Progenitor cell of endocrine pancreas (in vitro differentiated cells): ENCODE data around the gene CLEC16A. TPM values are rescaled to one million over a fixed set of nuclear protein-coding genes. Genes with fewer than 3 reads are reported as not detected.

Experiments used
- DNase-seq: peaks from one replicate; pipeline ENCODE4 v3.0.0; 2021; ENCODE audit warnings: low spot score; ENCODE audit not compliant: unreplicated experiment
- H3K27ac Mint-ChIP-seq: 2 replicates; pipeline ENCODE4 v1.8.0; 2021; ENCODE audit warnings: mild to moderate bottlenecking, moderate library complexity, mixed read lengths
- H3K27me3 Mint-ChIP-seq: 2 replicates; pipeline ENCODE4 v1.8.0; 2021; ENCODE audit warnings: mixed read lengths
- H3K36me3 Mint-ChIP-seq: 2 replicates; pipeline ENCODE4 v1.8.0; 2022; ENCODE audit warnings: mixed read lengths; ENCODE audit not compliant: insufficient read depth
- H3K4me1 Mint-ChIP-seq: 2 replicates; pipeline ENCODE4 v1.8.0; 2021; ENCODE audit warnings: low read depth, mixed read lengths
- H3K4me3 Mint-ChIP-seq: 2 replicates; pipeline ENCODE4 v1.8.0; 2021; ENCODE audit warnings: low read depth, mild to moderate bottlenecking, moderate library complexity, mixed read lengths
- H3K9me3 Mint-ChIP-seq: 2 replicates; pipeline ENCODE4 v1.8.0; 2021; ENCODE audit warnings: low read depth, mixed read lengths
- total RNA-seq: library from RNA; stranded (reverse); gene quantifications from 2 replicates; pipeline ENCODE4 v1.2.1, GENCODE V29; 2021
- TF ChIP-seq, protein P1 (sequence below): fragments of 200-600 bp; sonication (generic); IDR thresholded peaks from one replicate; pipeline ENCODE4 v1.5.0; 2021; ENCODE audit warnings: antibody characterized with exemption, mild to moderate bottlenecking; ENCODE audit not compliant: unreplicated experiment

Gene CLEC16A
- total RNA-seq, 1 donor from 2014 or later, result 34.3 TPM

DNA sequence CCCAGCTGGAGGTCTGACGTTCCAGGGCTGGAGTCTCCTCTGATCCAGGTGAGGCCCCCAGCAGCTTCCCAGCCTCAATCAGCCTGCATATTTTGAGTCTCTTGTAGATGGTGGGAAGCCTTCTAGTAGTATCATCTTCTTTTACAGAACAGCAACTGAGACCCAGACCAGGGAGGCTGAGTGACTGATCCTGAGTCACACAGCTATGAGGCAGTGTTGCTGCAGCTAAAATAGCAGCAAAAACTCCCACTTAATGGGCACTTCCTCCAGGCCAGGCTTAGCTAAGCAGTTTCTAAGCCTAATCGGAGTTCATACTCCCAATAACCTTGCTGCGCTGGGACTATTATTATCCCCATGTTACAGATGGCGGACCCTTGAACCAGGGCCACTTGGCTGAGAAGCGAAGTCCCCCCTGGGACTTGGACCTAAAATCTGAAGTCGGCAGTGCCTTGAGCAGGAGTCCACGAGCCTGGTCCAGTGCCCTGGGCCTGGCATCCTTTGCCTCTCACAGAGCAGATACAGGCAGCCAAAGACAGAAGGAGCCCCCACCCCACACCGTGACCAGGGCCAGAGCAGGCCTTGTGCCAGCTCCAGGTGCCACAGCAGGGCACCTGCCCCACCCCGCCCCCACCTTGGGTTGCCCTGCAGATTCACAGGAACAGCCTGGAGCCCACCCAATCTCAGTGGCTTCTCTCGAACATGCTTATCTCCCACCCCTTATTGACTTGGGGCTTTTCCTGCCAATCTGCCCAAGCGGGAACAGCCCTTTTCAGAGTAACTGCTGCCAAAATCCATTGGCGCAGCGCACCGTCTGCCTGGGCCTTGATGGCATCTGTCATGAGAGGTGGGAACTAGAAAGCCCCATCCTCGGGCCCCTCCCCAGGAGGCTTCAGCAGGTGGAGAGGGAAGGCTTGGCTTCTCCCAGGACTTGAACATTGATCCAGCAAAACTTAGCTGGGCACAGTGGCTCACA lies 246.5 kb downstream of the CLEC16A start:
- Mint-ChIP-seq H3K4me3 (no peak overlapping the region), H3K9me3 (no peaks in the 10 kb centered on the region), H3K4me1 (no peaks in the 10 kb centered on the region), H3K27me3 (peaks cover 7% of the 10 kb centered on the region), H3K27ac (no peak overlapping the region), H3K36me3 (no peaks in the 10 kb centered on the region)
- TF ChIP-seq, protein P1, sequence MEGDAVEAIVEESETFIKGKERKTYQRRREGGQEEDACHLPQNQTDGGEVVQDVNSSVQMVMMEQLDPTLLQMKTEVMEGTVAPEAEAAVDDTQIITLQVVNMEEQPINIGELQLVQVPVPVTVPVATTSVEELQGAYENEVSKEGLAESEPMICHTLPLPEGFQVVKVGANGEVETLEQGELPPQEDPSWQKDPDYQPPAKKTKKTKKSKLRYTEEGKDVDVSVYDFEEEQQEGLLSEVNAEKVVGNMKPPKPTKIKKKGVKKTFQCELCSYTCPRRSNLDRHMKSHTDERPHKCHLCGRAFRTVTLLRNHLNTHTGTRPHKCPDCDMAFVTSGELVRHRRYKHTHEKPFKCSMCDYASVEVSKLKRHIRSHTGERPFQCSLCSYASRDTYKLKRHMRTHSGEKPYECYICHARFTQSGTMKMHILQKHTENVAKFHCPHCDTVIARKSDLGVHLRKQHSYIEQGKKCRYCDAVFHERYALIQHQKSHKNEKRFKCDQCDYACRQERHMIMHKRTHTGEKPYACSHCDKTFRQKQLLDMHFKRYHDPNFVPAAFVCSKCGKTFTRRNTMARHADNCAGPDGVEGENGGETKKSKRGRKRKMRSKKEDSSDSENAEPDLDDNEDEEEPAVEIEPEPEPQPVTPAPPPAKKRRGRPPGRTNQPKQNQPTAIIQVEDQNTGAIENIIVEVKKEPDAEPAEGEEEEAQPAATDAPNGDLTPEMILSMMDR, result no peak
- DNase-seq, result no peak

GRCh38 chr16:11191665-11192064 lies 247.3 kb downstream of the CLEC16A start:
- H3K4me3 Mint-ChIP-seq, result no peak overlapping the region
- H3K9me3 Mint-ChIP-seq, result no peaks in the 10 kb centered on the region
- H3K36me3 Mint-ChIP-seq, result no peaks in the 10 kb centered on the region
- DNase-seq, result no peak
- H3K27ac Mint-ChIP-seq, result no peak overlapping the region
- H3K4me1 Mint-ChIP-seq, result no peaks in the 10 kb centered on the region
- TF ChIP-seq, protein P1, result no peak
- H3K27me3 Mint-ChIP-seq, result peaks cover 7% of the 10 kb centered on the region

DNA sequence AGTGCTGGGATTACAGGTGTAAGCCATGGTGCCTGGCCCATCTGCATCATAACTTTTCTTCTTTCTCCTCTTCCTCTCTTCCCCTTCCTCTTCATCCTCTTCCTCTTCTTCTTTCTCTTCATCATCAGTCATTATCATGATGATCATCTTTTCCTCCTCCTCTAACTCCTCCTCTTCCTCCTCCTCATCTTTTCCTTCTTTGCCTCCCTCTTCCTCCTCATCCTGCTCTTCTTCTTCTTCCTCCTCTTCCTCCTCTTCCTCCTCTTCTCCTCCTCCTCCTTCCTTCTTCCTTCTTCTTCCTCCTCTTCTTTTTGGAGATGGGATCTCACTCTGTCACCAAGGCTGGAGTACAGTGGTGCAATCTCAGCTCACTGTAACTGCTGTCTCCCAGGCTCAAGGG lies 249.1 kb downstream of the CLEC16A start:
- TF ChIP-seq, protein P1, result no peak
- H3K36me3 Mint-ChIP-seq, result no peaks in the 10 kb centered on the region
- no peak for DNase-seq

DNA sequence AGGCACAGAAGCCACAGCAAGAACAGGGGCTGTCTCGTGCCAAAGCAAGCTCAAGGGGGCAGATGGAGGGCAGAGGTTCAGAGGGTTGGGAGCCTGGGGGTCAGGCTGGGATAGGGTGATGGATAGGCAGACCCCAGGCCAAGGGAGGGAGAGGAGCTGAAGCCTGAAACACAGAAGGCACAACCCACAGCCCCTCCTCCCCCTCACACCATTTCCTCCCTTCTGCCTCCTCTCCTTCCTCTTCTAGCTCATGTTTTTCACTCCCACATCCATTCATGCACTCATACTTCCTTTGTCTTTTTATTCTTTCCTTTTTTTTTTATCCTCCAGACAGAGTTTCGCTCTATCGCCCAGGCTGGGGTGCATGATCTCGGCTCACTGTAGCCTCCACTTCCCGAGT lies 250.5 kb downstream of the CLEC16A start:
- no peak for DNase-seq
- peaks cover 16% of the 10 kb centered on the region for H3K27me3 Mint-ChIP-seq
- no peak overlapping the region for H3K27ac Mint-ChIP-seq
- TF ChIP-seq, protein P1, result no peak
- H3K4me3 Mint-ChIP-seq, result no peak overlapping the region
- H3K9me3 Mint-ChIP-seq, result no peaks in the 10 kb centered on the region
- H3K36me3 Mint-ChIP-seq, result no peaks in the 10 kb centered on the region
- H3K4me1 Mint-ChIP-seq, result peaks cover 5% of the 10 kb centered on the region

More for the DNA sequence above, 249.1 kb downstream of the CLEC16A start:
- H3K9me3 Mint-ChIP-seq, result no peaks in the 10 kb centered on the region
- no peaks in the 10 kb centered on the region for H3K4me1 Mint-ChIP-seq
- H3K27ac Mint-ChIP-seq, result no peak overlapping the region
- peaks cover 16% of the 10 kb centered on the region for H3K27me3 Mint-ChIP-seq
- H3K4me3 Mint-ChIP-seq, result no peak overlapping the region

DNA sequence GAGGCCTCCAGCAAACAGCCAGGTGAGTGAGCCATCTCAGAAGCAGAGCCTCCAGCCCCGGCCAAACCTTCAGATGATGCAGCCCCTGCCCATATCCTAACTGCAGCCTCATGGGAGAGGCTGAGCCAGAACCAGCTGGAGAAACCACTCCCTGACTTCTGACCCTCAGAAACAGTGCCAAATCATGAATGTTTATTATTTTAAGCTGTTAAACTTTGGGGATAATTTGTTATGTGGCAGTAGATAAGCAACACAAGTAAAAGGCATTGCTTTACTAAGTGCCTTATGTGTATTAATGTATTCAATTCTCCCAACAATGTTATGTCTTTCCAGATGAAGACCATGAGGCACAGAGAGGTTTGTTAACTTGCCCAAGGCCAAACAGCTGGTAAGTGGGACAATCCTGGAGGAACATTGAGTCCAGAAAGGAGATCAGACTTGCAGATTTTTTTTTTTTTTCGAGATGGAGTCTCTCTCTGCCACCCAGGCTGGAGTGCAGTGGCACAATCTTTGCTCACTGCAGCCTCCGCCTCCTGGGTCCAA lies 252.0 kb downstream of the CLEC16A start:
- TF ChIP-seq, protein P1, result no peak
- DNase-seq, result no peak
- peaks cover 23% of the 10 kb centered on the region for H3K27me3 Mint-ChIP-seq
- H3K27ac Mint-ChIP-seq, result no peak overlapping the region
- H3K4me3 Mint-ChIP-seq, result no peak overlapping the region
- peaks cover 7% of the 10 kb centered on the region for H3K4me1 Mint-ChIP-seq
- no peaks in the 10 kb centered on the region for H3K9me3 Mint-ChIP-seq
- H3K36me3 Mint-ChIP-seq, result no peaks in the 10 kb centered on the region
